ENCODE data around the gene GAS2.

- no peak for TF ChIP-seq CTCF (IDR thresholded peaks at IDR 0.05 in 2 of 3, conservative IDR thresholded peaks at IDR 0.05 in 1 of 3; ENCODE audit: insufficient read depth in 2 of 3, low read depth in 1 of 3, low read length in 3 of 3)
- TF ChIP-seq POLR2A (conservative IDR thresholded peaks at IDR 0.05), result no peak
- no peak for TF ChIP-seq RFX5 (IDR thresholded peaks at IDR 0.05; ENCODE audit: low read depth, low read length)
- TF ChIP-seq ZNF134 (CRISPR knock-in tag; conservative IDR thresholded peaks at IDR 0.05), result no peak
- TF ChIP-seq KDM4B (IDR thresholded peaks at IDR 0.05; ENCODE audit: borderline replicate concordance in 2 of 2, low read depth in 1 of 2), result no peak
- TF ChIP-seq YY1 (IDR thresholded peaks at IDR 0.05; ENCODE audit: borderline replicate concordance in 1 of 3, control insufficient read depth in 1 of 3, extremely low read depth in 1 of 3, insufficient read depth in 3 of 3, insufficient read length in 1 of 3, insufficient replicate concordance in 2 of 3, low read depth in 1 of 3, low read length in 2 of 3), result no peak
- no peak for TF ChIP-seq ZBTB26 (CRISPR knock-in tag; IDR thresholded peaks at IDR 0.05)
- no peak for TF ChIP-seq TAF7 (tag; IDR thresholded peaks at IDR 0.05)
- TF ChIP-seq CEBPB (tag; IDR thresholded peaks at IDR 0.05), result no peak
- TF ChIP-seq CREB5 (CRISPR knock-in tag; IDR thresholded peaks at IDR 0.05), result no peak
- no peak for TF ChIP-seq USF2 (CRISPR knock-in tag; IDR thresholded peaks at IDR 0.05)
- TF ChIP-seq RAD21 (CRISPR knock-in tag; conservative IDR thresholded peaks at IDR 0.05 in 1 of 2, IDR thresholded peaks at IDR 0.05 in 1 of 2), result no peak
Measured at GRCh38 chr11:22633354-22633902, 33.0 kb upstream of the GAS2 start.

Data from K562 (cell line).